M059J (cell line): ENCODE data around the gene WDFY2. TPM values are rescaled to one million over a fixed set of nuclear protein-coding genes. Genes with fewer than 3 reads are reported as not detected.
"Not testable (repeated sequence)": the region's sequence is repeated elsewhere in the genome, so short reads cannot be mapped to it uniquely, and the experiment has no call there.

ENCODE experiments used
- DNase-seq: peaks from one replicate; pipeline ENCODE4 v3.0.0-alpha.2; 2012; ENCODE audit warnings: low read depth
- total RNA-seq: library from RNA; depleted of rRNA; stranded (reverse); fragments of >200 nt; shearing (Covaris generic); gene quantifications from 2 replicates; pipeline ENCODE4 v1.2.3, GENCODE V29; 2014

WDFY2 gene
- total RNA-seq, 1 experiment from 2014 or later = 3.1 TPM

- DNase-seq = peak; percentile 13
Measured at GRCh38 chr13:51564252-51564651, 20.0 kb upstream of the WDFY2 start.

- DNase-seq = no peak
Measured at GRCh38 chr13:51564671-51565070, 19.6 kb upstream of the WDFY2 start.

GRCh38 chr13:51569001-51569400 lies 15.3 kb upstream of the WDFY2 start:
- not testable (repeated sequence) for DNase-seq

GRCh38 chr13:51576754-51577153 lies 7.5 kb upstream of the WDFY2 start:
- no peak for DNase-seq

- no peak for DNase-seq
Measured at GRCh38 chr13:51577690-51578089, 6.6 kb upstream of the WDFY2 start.

GRCh38 chr13:51579676-51580075 lies 4.6 kb upstream of the WDFY2 start:
- DNase-seq = no peak

GRCh38 chr13:51581148-51581820 lies 3.0 kb upstream of the WDFY2 start:
- DNase-seq = no peak

- DNase-seq = no peak
Measured at GRCh38 chr13:51583469-51583874, 790 bp upstream of the WDFY2 start.

- peak; percentile 62 for DNase-seq
Measured at GRCh38 chr13:51584731-51585672, 740 bp downstream of the WDFY2 start.

- peak; percentile 52 for DNase-seq
Measured at GRCh38 chr13:51585696-51586095, 1.4 kb downstream of the WDFY2 start.

GRCh38 chr13:51587372-51587771 lies 3.1 kb downstream of the WDFY2 start:
- no peak for DNase-seq

GRCh38 chr13:51588406-51588949 lies 4.2 kb downstream of the WDFY2 start:
- no peak for DNase-seq

- DNase-seq = no peak
Measured at GRCh38 chr13:51589793-51590192, 5.5 kb downstream of the WDFY2 start.

- DNase-seq = no peak
Measured at GRCh38 chr13:51590231-51590970, 6.1 kb downstream of the WDFY2 start.

- DNase-seq = peak; percentile 80
Measured at GRCh38 chr13:51590971-51591627, 6.8 kb downstream of the WDFY2 start.

GRCh38 chr13:51591938-51592337 lies 7.7 kb downstream of the WDFY2 start:
- not testable (repeated sequence) for DNase-seq

- no peak for DNase-seq
Measured at GRCh38 chr13:51594432-51594831, 10.2 kb downstream of the WDFY2 start.

- no peak for DNase-seq
Measured at GRCh38 chr13:51595416-51595815, 11.2 kb downstream of the WDFY2 start.

- DNase-seq = no peak
Measured at GRCh38 chr13:51596541-51596940, 12.3 kb downstream of the WDFY2 start.

- DNase-seq = no peak
Measured at GRCh38 chr13:51599444-51600176, 15.3 kb downstream of the WDFY2 start.

- no peak for DNase-seq
Measured at GRCh38 chr13:51600703-51601102, 16.4 kb downstream of the WDFY2 start.
